GM18951 (cell line): ENCODE data around the gene MCRIP1.

ENCODE experiments used
- POLR2A ChIP-seq: IDR thresholded peaks from 4 replicates; pipeline ENCODE4 v1.6.1; 2011; ENCODE audit warnings: mild to moderate bottlenecking; ENCODE audit not compliant: insufficient read length, insufficient read depth; ENCODE audit errors: extremely low read depth
- in situ Hi-C: fragments of 300-500 bp; cut with MboI; formaldehyde crosslinking; loops from one replicate; pipeline ENCODE4 v1.12.0; 2022; ENCODE audit warnings: low sequenced_read_pairs, mixed read lengths, inconsistent platforms; ENCODE audit not compliant: unreplicated experiment

MCRIP1 gene

DNA sequence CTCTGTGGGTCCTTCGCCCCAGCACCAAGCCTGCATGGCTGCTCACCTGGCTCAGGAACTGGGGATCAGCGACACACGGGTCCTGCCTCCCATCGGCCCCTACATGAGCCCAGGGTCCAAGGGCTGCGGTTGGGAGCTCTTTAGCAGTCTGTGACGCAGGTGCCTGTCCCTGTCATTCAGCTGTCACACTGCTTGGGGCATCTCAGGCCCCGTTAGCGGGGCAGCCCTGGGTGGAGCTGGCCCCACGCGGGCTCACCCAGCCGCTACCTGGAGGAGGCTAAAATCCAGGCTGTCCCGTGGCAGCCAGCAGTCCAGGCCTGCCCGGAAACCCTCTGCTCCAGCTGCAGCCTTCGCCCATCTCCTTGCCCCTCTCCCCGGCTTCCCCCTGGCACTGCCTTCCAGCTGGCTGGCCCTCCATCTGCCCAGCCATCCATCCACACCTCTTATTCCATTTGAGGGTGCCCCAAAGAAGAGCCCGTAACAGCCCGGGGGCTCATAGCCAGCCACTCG lies 25.8 kb downstream of the MCRIP1 start:
- in situ Hi-C loops, result no loop called here

DNA sequence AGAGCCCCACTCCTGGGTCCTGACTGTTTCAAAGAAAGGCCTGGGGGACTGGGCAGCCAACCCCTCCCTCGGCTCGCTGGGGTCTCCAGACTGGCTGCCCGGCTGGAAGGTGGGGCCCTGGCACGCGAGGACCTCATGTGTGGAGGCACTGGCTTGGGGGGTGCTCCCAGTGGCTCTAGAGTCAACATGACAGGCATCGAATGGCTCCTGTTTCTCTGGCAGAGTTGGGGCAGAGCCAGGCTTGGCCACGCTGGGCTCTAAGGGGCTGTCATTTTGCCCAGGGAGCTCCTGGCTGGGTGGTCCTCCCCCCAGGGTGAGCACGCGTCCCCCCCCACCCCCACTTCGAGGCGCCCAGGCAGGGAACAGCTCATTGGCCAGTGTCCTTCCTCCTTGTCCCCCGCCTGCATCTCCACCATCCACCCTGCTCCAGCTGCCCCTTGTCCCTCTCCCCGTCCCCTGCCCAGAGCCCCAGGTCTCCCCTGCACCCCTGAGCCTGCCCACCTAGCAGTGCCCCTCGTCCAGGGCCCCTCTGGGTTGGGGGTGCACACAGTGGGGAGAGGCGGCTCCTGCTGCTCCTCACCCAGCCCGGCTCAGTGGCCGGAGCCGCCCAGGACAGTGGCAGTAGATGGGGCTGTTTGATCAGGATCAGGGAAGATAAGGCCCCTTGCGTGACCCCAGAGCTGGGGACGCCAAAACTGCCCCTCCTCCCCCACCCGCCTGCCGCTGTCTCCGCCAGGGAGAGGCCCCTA lies 26.5 kb downstream of the MCRIP1 start:
- in situ Hi-C loops, result no loop called here
- TF ChIP-seq POLR2A, result no peak

More for the DNA sequence above, 25.8 kb downstream of the MCRIP1 start:
- TF ChIP-seq POLR2A, result no peak

DNA sequence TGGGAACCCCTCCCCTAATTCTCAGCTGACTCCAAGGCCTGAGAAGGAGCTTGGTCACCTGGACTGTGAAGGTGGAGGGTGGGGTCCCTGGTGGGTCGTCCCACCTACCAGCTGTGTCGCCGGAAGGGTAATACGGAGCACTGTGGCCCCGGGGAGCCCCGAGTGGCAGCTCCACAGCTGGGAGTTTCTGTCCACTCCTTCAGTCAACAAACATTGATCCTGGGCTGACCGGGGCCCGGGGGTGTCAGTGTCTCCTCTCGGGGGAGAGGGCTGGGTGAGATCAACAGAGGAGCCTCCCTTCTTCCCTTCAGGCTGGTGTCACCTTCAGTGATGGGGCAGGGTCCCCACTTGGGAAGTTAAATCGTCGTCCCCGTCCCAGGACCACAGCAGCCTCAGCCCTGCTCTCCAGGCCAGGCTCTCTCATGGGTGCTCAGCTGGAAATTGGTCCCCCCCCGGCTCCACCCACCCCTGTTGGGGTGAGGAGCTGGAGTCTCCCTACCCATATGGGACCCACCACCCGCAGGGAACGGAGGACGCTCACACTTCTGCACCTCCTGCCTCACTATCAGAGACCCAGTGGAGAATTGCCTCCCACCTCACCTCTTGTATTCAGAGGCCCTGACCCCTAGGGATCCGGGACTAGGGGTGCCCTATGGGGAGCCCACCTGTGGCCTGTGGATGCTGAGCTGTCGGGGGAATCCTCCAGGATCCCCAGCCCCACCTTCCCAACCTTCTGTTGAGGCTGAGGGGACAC lies 27.2 kb downstream of the MCRIP1 start:
- in situ Hi-C loops, result no loop called here
- no peak for TF ChIP-seq POLR2A

DNA sequence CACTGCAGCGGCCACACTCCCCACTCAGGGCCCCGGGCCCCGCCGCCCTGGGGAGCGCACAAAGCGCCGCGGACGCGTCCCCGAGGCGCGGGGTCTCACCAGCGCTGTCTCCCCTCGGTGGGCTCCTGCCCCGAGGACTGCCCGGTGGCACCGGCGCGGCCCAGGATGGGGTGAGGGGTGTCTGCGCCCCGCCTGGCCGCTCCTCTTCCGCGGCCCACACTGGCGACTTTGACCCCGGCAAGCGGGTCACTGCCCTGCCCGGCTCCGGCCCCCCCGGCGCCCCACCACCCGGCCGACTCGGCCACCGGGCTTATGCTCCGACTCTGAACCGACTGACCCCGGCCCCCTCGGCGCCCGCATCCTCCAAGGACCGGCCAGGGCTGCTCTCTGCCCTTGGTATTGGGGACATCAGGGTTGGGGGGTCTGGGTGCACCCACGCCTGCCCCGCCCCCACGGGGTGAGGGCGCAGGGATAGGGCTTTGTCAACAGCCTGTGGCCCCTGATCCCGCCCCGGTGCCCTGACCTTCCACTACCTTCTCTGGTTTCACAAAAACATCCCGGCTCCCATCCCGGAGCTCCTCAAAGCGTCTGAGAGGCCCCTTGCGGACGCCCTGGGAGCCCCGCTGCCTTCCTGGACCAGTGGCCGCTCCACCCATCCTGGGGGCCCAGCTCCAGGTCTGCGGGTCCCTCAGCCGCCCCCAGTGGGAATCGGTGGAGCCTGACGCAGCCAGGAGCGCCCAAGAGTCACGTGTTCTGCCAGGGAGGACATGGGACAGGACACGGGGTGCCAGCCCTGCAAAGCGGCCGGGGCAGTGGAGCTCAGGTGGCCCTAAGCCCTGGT lies 28.3 kb downstream of the MCRIP1 start:
- no peak for TF ChIP-seq POLR2A
- in situ Hi-C loops, result no loop called here

DNA sequence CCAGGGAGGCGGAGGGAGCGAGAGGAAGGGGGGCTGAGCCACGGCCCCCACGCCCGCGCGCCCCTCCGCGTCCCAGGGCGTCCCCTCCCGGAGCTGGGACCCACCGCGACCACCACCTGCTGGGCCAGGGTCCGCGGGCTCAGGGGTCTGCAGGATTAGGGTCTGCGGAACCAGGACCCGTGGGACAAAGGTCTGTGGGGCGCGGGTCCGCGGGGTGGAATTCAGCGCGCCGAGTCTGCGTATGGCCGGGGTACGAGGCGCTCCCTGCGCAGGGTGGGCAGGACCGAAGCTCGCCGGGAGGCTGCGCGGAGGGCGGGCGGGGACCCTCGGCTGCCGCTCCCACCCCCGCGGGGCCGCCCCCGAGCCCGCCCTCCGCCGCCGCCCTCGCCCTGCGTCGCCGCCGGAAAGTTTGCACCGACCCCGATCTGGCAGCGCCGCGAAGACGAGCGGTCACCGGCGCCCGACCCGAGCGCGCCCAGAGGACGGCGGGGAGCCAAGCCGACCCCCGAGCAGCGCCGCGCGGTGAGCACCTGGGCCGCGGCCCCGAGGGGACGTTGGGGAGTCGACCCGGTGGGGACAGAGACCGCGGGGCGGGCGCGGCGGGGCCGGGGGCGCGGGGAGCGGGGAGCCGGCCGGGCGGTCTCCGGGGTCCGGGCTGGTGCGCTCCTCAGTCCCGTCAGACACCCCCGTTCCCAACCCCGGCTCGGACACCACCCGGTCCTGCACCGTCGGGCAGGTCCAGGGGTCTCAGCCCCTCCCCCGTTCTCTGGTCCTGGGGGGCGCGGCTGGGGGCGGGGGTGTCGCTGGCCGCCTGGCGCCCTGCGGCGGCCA lies 29.1 kb downstream of the MCRIP1 start, which contains the start of gene GCGR:
GCGR (plus strand) TSS at position 423 of the 831 bp plus-strand sequence. CDS start 4,869 bp downstream, outside the sequence.
- in situ Hi-C loops, result no loop called here
- no peak for TF ChIP-seq POLR2A

DNA sequence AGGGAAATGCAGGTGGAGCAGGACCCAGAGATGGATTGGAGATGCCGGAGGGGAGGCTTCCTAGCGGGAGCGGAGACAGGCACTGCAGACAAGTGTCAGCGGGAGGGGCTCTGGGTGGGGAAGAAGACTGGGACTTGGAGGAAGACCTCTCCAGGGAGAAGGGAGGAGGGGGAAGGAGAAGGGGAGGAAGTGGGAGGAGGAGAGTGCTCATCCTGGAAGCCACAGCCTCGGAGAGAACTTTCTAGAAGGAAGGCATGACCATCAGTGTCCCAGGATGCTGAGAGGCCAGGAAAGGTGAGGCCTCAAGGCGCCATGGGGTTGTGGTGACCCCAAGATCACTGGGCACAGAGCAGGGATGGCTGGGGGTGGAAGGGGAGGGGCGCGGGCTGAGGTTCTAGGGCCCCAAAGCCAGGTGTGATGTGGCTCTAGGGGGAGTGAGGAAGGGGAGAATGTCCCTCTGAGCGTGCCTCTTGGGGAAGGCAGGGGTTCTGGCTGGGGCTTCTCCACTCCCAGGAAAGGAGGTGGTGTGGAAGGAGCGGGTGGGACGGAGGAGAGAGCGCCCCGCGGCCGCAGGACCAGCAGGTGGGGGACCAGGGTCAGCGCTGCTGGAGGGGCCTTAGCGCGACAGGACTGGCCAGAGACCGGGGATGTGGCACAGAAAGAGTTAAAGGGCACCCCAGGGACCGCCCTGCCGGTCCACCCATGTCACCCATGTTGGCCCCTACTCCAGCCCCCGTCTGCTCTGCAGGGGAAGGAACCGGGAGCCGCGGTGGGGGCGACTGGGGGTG lies 30.0 kb downstream of the MCRIP1 start:
- in situ Hi-C loops, result no loop called here
- no peak for TF ChIP-seq POLR2A

DNA sequence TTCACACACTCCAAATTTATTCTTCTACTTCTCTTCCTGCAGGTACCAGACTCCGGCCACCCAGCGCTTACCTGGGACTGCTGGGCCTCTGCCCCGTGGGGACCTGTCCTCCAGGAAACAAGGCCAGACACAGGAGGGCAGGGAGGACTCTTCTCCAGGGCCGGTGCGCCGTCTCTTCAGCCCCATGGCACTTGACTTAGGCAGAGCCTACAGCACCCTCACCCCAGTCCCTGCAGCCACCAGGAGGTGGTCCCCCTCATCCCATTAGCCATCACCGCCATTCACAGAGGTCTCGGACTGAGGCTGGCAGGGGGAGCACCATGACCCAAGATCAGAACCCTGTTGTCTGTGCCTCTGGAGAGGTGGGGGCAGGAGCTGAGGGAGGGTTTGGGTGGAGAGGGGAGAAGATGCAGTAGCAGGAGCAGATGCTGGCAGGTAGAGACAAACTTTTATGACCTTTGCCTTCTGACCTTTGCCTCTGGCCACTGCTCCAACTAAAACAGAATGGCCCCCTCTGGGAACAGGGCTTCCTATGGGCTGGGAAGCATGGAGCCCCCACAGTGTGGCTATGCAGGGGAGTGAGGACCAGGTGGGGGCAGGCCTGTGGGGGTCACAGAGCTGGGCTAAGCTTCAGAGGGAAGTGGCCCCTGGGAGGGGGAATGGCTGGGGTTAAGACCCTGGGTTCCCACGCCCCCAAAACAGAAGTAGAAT lies 30.9 kb downstream of the MCRIP1 start:
- in situ Hi-C loops, result no loop called here
- no peak for TF ChIP-seq POLR2A

DNA sequence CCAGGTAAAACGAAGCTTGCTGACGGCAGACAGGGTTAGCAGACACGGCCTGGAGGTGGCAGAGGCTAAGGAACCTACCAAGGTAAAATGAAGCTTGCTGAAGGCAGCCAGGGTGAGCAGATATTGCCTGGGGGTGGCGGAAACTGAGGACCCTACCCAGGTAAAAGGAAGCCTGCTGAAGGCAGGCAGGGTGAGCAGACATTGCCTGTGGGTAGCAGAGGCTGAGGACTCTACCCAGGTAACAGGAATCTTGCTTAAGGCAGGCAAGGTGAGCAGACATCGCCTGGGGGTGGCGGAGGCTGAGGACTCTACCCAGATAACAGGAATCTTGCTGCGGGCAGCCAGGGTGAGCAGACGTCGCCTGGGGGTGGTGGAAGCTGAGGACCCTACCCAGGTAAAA lies 31.8 kb downstream of the MCRIP1 start:
- no peak for TF ChIP-seq POLR2A
- in situ Hi-C loops, result no loop called here

DNA sequence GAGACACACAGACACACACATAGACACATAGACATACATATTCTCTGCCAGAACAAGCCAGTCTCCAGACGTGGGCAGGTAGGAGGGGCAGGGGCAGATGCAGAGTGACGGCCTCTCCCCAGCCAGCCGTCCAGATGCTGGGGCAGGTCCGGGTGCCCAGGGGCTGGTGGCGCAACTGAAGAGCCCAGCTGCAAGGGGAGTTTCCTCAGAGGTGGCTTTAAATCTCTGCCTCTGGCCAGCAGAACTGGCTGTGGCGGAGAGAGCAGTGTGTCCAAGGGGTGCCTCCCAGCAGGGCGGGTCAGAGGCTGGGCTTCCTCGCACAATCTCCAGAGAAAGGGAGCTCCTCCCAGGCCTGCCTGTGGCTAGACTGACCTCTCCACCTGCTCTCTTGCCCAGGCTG lies 38.6 kb downstream of the MCRIP1 start:
- no peak for TF ChIP-seq POLR2A
- in situ Hi-C loops, result no loop called here

DNA sequence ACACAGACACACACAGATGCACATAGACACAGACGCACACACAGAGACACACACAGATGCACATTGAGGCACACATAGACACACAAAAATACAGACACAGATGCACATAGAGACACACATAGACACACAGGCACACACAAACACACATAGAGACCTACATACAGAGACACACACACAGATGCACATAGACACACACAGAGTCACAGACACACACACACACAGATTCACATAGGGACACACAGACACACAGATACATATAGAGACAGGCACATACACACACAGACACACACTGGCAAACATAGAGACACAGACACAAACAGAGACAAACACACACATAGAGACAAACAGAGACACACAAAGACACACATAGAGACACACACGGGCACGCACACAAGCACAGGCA lies 39.0 kb downstream of the MCRIP1 start:
- in situ Hi-C loops, result no loop called here

More for the DNA sequence above, 39.0 kb downstream of the MCRIP1 start:
- TF ChIP-seq POLR2A, result no peak
